PFSK-1 (cell line): ENCODE results near the gene BTRC.

Source experiments
- FOXP2 ChIP-seq: optimal IDR thresholded peaks from 2 replicates; pipeline ENCODE3; 2011; ENCODE audit warnings: borderline replicate concordance, control low read depth, inconsistent platforms; ENCODE audit not compliant: insufficient read depth; ENCODE audit errors: extremely low read length, extremely low read depth
- POLR2AphosphoS5 ChIP-seq: IDR thresholded peaks from 2 replicates; pipeline ENCODE4 v1.6.1; 2012; ENCODE audit warnings: low read depth, mild to moderate bottlenecking, control low read depth, low read length, moderate library complexity
- SIN3A ChIP-seq: IDR thresholded peaks from 2 replicates; pipeline ENCODE4 v1.6.1; 2012; ENCODE audit warnings: mild to moderate bottlenecking, low read length, moderate library complexity, borderline replicate concordance; ENCODE audit not compliant: insufficient read depth
- TAF1 ChIP-seq: IDR thresholded peaks from 2 replicates; pipeline ENCODE4 v1.6.1; 2012; ENCODE audit warnings: low read length, control low read depth, borderline replicate concordance; ENCODE audit not compliant: insufficient read depth
- TF ChIP-seq, protein P1 (sequence below), 2 experiments: IDR thresholded peaks; 2 replicates each; pipeline versions ENCODE4 v1.6.1 to v1.8.0; 2011 to 2012; ENCODE audit warnings: low read depth in 2 of 2, low read length in 2 of 2, control low read depth in 1 of 2, inconsistent platforms in 1 of 2, mild to moderate bottlenecking in 1 of 2, moderate library complexity in 1 of 2; ENCODE audit not compliant: insufficient read depth in 1 of 2

Gene BTRC

GRCh38 chr10:101464599-101464998, 110.6 kb downstream of the BTRC start:
- TF ChIP-seq, protein P1, sequence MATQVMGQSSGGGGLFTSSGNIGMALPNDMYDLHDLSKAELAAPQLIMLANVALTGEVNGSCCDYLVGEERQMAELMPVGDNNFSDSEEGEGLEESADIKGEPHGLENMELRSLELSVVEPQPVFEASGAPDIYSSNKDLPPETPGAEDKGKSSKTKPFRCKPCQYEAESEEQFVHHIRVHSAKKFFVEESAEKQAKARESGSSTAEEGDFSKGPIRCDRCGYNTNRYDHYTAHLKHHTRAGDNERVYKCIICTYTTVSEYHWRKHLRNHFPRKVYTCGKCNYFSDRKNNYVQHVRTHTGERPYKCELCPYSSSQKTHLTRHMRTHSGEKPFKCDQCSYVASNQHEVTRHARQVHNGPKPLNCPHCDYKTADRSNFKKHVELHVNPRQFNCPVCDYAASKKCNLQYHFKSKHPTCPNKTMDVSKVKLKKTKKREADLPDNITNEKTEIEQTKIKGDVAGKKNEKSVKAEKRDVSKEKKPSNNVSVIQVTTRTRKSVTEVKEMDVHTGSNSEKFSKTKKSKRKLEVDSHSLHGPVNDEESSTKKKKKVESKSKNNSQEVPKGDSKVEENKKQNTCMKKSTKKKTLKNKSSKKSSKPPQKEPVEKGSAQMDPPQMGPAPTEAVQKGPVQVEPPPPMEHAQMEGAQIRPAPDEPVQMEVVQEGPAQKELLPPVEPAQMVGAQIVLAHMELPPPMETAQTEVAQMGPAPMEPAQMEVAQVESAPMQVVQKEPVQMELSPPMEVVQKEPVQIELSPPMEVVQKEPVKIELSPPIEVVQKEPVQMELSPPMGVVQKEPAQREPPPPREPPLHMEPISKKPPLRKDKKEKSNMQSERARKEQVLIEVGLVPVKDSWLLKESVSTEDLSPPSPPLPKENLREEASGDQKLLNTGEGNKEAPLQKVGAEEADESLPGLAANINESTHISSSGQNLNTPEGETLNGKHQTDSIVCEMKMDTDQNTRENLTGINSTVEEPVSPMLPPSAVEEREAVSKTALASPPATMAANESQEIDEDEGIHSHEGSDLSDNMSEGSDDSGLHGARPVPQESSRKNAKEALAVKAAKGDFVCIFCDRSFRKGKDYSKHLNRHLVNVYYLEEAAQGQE (IDR thresholded peaks at IDR 0.05; ENCODE audit: insufficient read depth in 1 of 2, low read depth in 2 of 2, low read length in 2 of 2), result no peak; a peak in 1 of 4 replicates
- no peak for TF ChIP-seq TAF1
- no peak for TF ChIP-seq POLR2AphosphoS5
- TF ChIP-seq FOXP2, result no peak
- TF ChIP-seq SIN3A, result no peak

- 0 out of 2 replicates have a peak, but pooled peaks have one; percentile 40 for TF ChIP-seq SIN3A
- TF ChIP-seq TAF1, result no peak
- TF ChIP-seq POLR2AphosphoS5, result no peak
These were observed 112.3 kb downstream of the BTRC start for GRCh38 chr10:101466016-101466912.

DNA sequence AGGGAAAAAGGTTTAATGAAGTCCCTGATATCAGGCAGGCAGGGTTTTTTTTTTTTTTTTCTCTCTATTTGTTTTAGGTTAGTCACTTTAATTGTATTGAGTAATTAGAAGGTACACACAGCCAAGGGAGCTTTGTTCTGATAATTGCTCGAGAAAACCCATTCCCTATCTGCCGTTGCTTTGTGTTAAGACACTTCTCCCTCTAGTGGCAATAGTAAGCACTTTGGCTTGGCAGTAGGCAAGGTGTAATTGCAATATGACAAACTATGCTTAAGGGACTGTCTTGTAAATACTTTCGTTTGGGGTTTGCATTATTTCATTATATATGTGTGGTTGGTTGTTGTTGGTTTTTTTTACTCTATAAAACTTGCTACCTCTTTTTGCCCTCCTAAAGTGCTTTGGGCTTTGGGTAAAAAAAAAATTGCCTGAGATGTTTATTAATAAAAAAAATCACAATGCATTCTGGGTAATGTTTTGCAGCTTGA, 113.4 kb downstream of the BTRC start:
- no peak for TF ChIP-seq TAF1
- no peak for TF ChIP-seq FOXP2
- TF ChIP-seq SIN3A, result no peak
- TF ChIP-seq, protein P1 (IDR thresholded peaks at IDR 0.05; ENCODE audit: insufficient read depth in 1 of 2, low read depth in 2 of 2, low read length in 2 of 2), result no peak
- no peak for TF ChIP-seq POLR2AphosphoS5

DNA sequence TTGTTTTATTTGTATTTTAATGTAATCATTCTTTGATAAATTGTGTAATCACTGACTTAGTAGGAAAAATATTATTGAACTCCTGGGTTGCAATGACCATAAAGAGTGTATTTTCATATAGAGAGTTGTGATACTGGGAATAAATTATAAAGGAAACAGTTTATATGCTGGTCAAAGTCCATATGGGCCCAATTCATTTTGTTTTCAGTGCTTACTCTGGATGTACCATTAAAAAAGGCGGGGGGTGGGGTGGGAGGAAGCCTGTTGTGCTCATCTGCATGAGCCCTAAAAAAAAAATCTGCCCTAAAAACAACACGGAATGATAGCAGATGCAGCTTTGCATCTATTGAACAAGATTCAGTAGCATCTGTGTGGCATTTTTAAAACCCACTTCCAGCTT, 114.2 kb downstream of the BTRC start:
- TF ChIP-seq POLR2AphosphoS5 (no peak), TAF1 (no peak), SIN3A (no peak), FOXP2 (no peak)
- TF ChIP-seq, protein P1 (IDR thresholded peaks at IDR 0.05; ENCODE audit: insufficient read depth in 1 of 2, low read depth in 2 of 2, low read length in 2 of 2), result no peak

DNA sequence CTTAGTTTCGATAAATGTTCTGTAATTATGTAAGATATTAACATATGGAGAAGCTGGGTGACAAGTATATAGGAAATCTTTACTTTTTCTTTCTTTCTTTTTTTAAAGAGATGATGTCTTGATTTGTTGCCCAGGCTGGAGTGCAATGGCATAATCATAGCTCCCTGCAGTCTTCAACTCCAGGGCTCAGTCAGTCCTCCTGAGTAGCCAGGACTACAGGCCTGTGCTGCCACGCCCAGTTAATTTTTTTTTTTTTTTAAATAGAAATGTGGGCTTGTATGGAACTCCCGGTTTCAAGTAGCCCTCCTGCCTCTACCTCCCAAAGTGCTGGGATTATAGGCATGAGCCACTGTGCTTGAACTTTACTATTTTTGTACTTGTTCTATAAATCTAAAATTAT, 122.4 kb downstream of the BTRC start:
- no peak for TF ChIP-seq SIN3A
- TF ChIP-seq POLR2AphosphoS5, result no peak
- no peak for TF ChIP-seq FOXP2
- no peak for TF ChIP-seq TAF1
- TF ChIP-seq, protein P1 (IDR thresholded peaks at IDR 0.05; ENCODE audit: insufficient read depth in 1 of 2, low read depth in 2 of 2, low read length in 2 of 2), result no peak
